ENCODE measurements around the gene ANKRD33B.

The ANKRD33B gene

DNA sequence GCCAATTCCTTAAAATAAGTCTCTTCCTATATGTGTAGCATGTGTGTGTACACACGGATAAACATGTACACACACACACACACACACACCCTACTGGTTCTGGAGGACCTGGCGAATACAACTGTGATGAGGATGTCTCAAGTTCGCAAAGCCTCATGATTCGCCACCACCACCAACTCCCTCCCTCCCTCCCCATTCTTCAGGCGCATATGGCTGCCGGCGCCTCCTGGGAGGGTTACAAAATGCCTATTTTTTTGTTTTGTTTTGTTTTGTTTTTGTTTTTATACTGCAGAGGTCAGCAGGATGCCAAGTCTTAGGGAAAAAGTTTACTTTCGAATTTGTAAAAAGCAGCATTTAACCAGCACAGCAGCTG, 109.1 kb downstream of the ANKRD33B start:
- DNase-seq (ENCODE audit: low read depth in 4 of 4, low spot score in 1 of 4) = no peak

DNA sequence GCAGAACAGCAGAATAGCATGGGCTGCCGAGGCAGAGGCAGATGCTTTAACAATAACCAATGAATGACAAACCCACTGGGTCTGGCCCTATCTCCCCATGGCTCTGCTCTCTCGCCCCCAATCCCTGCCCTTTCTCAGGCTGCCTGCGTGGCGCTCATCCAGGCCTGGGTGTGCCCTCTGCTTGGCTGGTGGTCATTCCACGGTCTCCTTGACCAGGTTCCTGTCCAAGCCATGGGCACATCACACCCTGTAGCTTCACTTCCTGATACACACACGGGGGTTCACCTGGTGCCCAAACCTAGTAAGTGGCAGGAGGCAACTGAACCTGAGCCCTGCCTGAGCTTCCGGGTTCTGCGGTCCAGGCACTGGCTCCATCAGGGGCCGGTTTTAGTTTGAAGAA, 109.5 kb downstream of the ANKRD33B start:
- DNase-seq (ENCODE audit: low read depth in 4 of 4, low spot score in 1 of 4) = no peak

DNA sequence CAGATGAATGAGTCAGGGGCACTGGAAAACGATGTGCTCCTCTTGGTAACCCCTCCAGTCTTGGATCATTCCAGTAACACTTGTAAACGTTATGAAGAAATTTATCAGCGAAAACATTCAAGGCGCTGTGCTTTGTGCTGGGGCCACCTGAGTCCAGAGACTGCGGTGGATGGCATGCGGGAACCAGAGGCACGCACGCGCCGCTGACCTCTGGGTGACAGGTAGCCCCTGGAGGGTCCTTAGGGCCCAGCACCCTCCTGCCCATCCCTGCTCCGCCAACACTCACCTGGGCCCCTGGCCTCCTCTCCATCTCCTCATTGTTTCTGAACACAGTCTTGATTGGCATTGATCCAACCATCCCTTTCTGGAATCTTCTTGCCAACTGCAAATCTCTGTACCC, 110.2 kb downstream of the ANKRD33B start:
- no peak for DNase-seq (ENCODE audit: low read depth in 4 of 4, low spot score in 1 of 4)

DNA sequence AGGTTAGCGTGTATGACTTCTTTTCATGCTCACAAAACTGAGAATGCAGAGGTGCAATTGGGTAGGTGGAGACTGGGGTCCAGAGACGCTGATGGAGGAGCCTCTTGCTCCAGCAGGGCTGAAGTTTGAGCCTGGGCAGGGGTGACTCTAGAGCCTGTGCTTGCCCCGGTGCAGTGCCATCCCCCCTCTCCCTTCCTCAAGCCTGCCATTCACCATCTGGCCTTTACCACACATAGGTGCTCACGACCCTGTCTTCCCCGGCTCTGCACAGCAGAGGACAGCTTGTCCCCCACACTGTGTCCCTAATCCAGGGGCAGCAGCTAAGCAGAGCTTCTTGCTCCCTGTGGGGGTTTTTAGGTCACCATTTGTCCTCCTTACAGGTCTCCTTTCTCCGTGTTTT, 110.7 kb downstream of the ANKRD33B start:
- no peak for DNase-seq (ENCODE audit: low read depth in 4 of 4, low spot score in 1 of 4)

DNA sequence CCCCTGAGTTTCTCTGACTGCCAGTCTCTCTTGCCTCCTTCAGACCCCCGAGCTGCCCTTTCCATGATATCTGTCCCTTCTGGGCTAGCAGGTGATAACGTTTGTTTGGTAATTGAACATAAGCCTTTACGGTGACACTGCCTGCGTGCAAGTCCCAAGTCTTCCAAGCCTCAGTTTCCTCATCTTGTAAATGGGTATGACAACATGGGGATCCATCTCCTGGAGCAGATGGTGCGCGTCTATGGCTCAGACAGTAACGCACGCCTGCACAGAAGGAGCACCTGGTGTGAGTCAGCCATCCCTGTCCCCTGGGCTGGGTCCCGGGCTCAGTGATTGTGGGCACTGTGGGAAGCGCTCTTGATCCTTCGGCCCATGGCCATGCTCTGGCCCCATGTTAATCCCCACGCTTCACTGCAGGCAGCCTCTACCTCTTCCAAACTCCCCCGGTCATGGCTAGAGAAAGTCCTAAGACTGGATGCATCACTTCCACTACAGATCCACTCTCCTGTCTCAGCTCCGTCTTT, 111.4 kb downstream of the ANKRD33B start:
- DNase-seq (ENCODE audit: low read depth in 4 of 4, low spot score in 1 of 4) = no peak

DNA sequence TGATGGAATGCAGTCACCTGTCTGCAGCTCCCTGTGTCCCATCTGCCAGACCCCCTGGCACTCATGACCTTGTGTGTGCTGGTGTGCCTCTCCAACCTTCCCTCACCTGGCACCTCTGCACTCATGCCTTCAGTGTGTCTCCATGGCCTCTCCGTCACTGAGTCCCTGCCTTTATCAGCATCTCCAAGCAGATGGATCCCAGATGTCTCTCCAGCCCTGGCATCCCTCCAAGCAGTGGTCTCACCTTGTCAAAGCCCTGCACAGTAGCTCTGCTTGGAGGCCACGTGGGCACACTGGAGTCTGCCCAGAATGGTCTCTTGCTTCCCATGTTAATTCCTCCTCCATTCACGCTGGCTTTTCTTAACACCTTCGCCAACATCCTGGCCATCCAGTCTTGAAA, 112.4 kb downstream of the ANKRD33B start:
- no peak for DNase-seq (ENCODE audit: low read depth in 4 of 4, low spot score in 1 of 4)

DNA sequence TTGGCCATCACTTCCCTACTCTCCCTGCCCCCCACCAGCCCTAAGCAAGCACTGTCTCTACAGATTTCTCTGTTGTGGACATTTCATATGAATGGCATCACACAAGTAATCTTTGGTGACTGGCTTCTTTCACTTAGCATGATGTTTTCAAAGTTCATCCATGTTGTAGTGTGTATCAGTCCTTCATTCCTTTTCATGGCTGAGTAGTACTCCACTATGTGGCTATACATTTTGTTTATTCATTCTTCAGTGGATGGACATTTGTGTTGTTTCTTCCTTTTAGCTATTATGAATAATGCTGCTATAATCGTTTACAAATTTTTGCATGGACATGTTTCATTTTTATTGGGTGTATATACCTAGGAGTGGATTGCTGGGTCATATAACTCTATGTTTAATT, 113.1 kb downstream of the ANKRD33B start:
- DNase-seq (ENCODE audit: low read depth in 4 of 4, low spot score in 1 of 4) = no peak

DNA sequence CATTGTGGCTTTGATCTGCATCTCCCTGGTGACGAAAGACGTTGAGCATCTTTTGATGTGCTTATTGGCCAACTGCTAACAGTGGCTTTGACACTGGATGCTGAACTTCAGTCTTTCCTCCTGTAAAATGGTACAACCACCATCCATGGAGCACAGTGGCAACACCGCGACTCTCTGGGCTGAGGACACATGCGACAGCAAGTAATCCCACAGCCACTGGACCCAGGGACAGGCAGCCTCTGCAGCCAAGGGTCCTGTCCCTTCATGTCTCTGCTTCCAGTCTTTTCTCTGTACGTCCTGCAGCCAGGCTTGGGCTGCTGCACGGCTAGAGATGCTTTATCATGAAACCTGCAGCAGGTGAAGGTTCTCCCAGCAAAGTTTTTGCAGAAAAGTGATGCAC, 113.7 kb downstream of the ANKRD33B start:
- DNase-seq (ENCODE audit: low read depth in 4 of 4, low spot score in 1 of 4) = no peak

DNA sequence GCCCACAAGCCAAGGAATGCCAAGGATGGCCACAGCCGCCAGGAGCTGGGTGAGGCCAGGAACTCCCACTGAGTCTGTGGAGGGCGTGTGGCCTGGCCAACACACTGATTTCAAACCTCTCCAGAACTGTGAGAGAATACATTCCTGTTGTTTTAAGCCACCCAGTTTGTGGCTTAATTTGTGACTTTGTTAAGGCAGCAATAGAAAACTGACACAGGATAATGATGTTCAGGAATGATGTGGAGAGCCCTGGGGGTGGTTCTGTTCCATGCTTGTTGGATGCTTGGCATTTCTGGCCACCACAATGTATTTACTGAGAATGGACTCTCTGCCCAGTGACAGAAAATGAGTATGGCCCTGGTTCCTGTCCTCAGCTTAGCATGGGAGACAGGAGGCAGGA, 114.4 kb downstream of the ANKRD33B start:
- no peak for DNase-seq (ENCODE audit: low read depth in 4 of 4, low spot score in 1 of 4)

DNA sequence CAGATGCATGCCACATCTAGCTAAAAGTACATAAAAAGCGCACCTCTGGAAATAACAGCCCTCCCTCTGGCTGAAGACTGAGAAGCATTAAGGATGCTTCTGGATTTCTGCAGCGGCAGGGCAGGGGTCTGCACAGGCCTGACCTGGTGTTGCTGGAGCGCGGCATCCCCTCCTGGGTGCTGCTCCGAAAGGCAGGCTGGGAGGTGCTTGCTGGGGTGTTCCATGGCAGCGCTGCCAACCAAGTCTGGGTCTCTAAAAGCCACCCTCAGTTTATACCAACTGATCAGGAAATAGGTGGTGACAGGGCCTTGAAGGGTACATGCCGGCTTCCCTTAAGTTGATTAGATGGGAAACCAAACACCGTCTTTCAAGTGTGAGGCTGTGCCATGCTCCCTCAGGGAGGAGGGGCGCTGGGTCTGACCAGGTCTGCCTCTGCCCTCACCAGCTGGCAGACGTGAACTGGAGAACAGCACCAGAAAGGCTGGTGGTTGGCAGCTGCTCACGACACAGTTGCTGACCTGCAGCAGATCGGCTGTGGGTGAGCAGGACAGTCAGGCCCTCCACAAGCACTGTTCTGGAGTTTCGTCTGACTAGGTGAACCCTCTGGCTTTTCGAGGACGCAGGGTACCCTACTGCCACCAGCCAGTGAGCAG, 115.6 kb downstream of the ANKRD33B start:
- no peak for DNase-seq (ENCODE audit: low read depth in 4 of 4, low spot score in 1 of 4)

DNA sequence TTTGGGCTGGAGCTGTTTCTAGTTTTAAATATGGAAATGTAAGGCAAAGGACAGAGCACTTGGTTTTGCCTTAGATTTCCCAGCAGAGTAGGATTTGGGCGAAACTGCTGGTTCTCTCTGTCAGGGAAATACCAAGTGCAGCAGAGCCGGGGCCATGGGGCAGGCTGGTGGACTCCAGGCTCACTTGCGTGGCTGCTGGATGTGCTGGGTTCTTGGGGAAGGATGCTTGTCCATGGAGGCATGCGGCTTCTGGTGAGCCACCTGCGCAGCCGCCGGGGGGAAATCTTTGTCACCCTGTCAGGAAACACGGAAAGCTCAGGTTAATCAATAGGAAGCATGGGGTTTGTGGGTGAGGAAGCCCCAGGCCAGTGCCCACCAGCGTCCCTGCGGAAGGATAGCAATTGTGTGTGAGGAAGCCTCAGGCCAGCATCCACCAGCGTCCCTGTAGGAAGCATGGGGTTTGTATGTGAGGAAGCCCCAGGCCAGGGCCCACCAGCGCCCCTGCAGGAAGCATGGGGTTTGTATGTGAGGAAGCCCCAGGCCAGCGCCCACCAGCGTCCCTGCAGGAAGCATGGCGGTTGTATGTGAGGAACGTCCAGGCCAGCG, 117.1 kb downstream of the ANKRD33B start:
- no peak for DNase-seq (ENCODE audit: low read depth in 4 of 4, low spot score in 1 of 4)

DNA sequence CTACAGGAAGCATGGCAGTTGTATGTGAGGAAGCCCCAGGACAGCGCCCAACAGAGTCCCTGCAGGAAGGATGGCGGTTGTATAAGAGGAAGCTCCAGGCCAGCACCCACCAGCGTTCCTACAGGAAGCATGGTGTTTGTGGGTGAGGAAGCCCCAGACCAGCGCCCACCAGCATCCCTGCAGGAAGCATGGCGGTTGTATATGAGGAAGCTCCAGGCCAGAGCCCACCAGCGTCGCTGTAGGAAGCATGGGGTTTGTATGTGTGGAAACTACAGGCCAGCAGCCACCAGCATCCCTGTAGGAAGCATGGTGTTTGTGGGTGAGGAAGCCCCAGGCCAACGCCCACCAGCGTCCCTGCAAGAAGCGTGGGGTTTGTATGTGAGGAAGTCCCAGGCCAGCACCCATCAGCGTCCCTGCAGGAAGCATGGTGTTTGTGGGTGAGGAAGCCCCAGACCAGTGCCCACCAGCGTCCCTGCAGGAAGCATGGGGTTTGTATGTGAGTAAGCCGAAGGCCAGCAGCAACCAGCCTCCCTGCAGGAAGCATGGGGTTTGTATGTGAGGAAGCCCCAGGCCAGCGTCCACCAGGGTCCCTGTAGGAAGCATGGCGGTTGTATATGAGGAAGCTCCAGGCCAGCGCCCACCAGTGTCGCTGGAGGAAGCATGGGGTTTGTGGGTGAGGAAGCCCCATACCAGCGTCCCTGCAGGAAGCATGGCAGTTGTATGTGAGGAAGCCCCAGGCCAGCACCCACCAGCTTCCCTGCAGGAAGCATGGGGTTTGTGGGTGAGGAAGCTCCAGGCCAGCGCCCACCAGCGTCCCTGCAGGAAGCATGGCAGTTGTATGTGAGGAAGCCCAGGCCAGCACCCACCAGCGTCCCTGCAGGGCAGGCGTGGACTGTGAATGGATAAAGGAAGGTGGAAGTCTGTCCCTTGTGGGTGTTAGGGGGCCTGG, 118.1 kb downstream of the ANKRD33B start:
- no peak for DNase-seq (ENCODE audit: low read depth in 4 of 4, low spot score in 1 of 4)

DNA sequence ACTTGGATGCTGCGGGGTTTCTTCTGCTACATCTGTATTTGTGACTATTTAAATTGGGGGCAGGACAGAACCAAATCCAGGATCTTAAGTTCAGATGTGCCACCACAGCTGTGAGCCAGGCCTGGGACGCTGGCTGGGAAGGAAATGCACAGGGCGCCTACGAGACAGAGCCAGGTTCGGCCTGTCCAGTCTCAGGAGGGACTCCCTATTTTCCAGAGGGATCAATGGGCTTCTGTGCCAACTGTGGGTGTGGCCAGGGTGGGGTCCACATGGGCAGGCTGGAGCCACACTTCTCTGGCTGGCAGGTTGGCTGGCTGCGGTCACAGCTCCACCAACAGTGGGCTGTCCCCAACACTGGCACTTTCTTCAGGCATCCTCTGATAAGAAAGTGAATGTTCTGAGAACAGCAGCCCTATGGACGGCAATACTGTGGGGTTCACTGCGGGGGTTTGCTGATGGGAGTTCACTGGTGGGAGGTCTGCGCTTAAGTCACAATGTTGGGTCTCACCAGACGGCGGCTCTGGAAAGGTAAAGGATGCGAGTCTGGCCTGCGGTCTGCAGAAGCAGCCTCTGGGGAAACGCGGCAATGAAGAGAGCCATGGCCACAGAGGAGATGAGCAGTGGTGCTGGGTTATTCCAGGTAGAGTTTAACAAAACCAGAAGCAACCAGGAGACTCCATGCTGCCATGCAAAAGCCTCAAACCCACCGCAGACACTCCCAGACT, 119.1 kb downstream of the ANKRD33B start:
- DNase-seq (ENCODE audit: low read depth in 4 of 4, low spot score in 1 of 4) = no peak

DNA sequence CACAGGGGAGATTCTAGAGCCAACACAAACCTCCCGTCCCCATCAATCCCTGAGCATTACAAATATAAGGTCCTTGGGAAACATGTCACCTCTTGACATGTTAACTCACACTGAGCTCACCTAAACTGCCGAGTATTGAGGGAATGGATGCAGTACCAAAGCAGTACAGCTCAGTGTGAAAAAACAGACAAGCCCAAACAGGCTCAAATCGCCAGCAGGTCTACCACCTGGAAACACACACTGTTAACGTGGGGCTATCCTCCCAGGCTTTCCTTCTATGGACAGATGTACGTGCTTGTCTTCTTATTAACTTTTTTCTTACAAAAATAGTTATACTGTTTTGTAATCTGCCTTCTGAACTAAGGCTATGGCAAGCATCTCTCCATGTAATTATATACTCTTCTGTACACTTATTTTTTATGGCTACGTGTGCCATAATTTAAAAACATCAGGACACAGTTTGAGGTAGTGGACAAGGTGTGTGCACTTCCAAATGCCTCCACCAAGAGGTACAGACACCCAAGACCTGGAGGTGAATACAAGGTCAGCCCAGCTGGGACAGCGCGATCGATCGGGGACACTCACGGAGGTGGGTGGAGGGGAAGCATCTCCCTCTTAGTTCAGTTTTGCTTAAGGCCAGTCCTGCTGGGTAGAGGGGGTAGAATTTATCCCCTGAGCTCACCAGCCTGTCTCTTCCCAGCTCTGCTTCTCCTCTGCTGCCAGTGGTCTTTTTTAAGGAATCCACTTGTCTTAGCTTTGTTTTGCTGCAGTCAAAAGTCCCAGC, 120.6 kb downstream of the ANKRD33B start:
- no peak for DNase-seq (ENCODE audit: low read depth in 4 of 4, low spot score in 1 of 4)

DNA sequence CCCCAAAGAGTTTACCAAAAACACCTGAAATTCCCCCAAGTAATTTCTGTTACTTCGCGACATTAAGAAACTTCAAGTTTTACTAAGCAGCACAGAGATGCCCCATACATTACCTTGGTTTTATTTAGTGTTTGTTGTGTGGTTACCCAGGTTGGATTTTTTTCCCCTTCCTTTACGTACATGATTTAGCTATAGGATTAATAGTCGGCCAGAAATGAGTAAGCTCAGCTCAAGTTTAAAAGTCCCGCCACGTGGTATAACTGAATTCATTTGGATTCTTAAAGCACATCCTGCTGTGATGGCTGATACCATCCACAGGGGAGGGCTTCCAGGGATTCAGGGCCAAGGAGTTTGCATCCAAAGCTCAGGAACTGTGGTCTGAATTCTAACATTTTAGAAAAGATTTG, 121.2 kb downstream of the ANKRD33B start:
- DNase-seq (ENCODE audit: low read depth in 4 of 4, low spot score in 1 of 4) = no peak

DNA sequence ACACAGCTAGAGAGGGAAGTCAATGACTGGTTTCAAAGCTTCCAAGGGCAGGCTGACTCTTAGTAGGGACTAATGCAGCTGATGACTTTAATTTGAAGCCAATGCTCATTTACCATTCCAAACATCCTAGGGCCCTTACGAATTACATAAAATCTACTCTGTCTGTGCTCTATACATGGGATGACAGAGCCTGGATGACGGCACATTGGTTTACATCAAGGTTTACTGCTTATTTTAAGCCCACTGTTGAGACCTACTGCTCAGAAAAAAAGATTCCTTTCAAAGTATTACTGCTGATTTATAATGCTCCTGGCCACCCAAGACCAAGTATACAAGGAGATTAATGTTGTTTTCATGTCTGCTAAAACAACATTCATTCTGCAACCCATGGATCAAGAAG, 123.0 kb downstream of the ANKRD33B start:
- DNase-seq (ENCODE audit: low read depth in 4 of 4, low spot score in 1 of 4) = no peak

DNA sequence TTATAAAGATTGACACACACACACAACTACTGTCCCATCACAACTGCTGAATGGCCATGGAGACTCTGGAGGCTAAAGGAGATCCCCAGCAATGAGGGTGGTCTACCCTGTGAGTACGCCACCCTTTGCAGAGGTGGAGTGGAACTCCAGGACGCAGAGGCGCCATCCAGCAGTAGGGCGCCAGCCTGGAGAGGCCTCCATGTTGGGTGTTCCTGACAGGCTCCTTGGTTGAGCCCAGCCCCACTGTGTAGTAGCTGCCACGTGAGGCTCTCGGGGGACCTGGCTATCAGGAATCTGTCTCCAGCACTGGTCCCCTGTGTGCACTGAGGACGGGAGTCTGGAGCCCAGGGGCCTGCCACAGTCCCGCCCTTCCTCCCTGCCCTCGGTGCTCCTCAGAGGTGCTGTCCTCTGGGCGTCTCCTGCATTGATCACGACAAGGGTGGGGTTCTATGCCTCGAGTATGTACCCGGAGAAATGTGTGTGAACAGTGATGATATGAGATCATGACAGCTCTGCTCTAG, 124.8 kb downstream of the ANKRD33B start:
- DNase-seq (ENCODE audit: low read depth in 4 of 4, low spot score in 1 of 4) = no peak

DNA sequence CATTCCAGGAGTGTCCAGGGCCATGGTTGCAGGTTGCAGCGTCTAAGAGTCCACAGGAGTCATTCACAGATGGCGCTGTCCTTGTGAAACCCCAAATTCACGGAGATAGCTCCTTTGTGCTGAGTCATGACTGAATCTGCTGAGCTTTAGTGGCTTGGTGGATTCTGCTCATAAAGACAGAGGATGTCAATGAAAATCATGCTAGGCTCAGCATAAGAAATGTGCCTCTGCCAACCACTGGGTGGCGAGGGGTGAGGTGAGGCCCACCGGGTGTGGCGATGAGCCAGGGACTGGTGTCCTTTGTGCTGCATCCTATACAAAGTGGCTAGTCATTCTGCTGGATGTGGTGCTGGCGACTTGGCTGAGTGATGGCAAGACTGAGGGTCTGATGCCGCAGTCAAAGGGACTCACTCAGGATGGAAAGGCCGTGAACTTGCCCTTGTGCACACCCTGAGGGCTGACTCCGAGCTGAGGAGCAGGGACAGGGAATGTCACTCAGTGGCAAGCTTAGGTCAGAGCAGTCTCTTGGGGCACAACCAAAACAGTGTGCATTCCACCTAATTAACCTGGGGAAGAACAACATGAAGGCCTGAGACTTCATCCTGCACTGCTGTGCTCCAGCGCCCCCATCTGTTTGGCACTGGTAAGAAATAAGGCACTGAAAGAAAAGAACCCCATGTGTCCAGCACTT, 125.7 kb downstream of the ANKRD33B start:
- DNase-seq (ENCODE audit: low read depth in 4 of 4, low spot score in 1 of 4) = peak in 1 of 4 experiments; percentile 7
